Body of pancreas (tissue), 4 donors: ENCODE measurements around the gene KIAA1549. TPM values are rescaled to one million over a fixed set of nuclear protein-coding genes. Genes with fewer than 3 reads are reported as not detected.
"Not testable (repeated sequence)": the region's sequence is repeated elsewhere in the genome, so short reads cannot be mapped to it uniquely, and the experiment has no call there.

Source experiments
- ATAC-seq: fragments of 150-250 bp; one replicate; pipeline ENCODE4 v1.9.1; 2016
- DNase-seq, 4 donors: peaks; one replicate each; pipeline ENCODE4 v3.0.0-alpha.2; 2019
- H3K27ac ChIP-seq, 4 donors: fragments of 200-600 bp; sonication (generic); 1 replicate in 3 of 4; 2 replicates in 1 of 4; pipeline versions ENCODE4 v1.5.1 to v1.6.1; 2016 to 2019; ENCODE audit warnings: mild to moderate bottlenecking in 1 of 4, mixed read lengths in 1 of 4, moderate library complexity in 1 of 4
- H3K27me3 ChIP-seq, 2 donors: fragments of 200-600 bp; sonication (generic); one replicate each; pipeline ENCODE4 v1.6.0; 2016; ENCODE audit warnings: mild to moderate bottlenecking in 1 of 2
- H3K36me3 ChIP-seq, 2 donors: fragments of 200-600 bp; sonication (generic); replicated peaks in 1 of 2; 2 replicates each; pipeline ENCODE4 v1.5.1; 2016; ENCODE audit warnings: low read depth in 2 of 2; ENCODE audit not compliant: insufficient read depth in 1 of 2
- H3K4me1 ChIP-seq: fragments of 200-600 bp; sonication (generic); one replicate; pipeline ENCODE4 v1.6.0; 2016
- H3K4me3 ChIP-seq, 2 donors: fragments of 200-600 bp; sonication (generic); 1 replicate in 1 of 2; 2 replicates in 1 of 2; pipeline ENCODE4 v1.5.1; 2016 to 2019
- H3K9me3 ChIP-seq, 3 donors: fragments of 200-600 bp; sonication (generic); 1 replicate in 2 of 3; 2 replicates in 1 of 3; pipeline ENCODE4 v1.5.1; 2016
- CTCF ChIP-seq, 7 experiments: fragments of 450-650 bp in 4 of 7; fragments of 200-600 bp in 3 of 7; sonication (generic) in 3 of 7; IDR thresholded peaks; one replicate each; pipeline ENCODE4 v1.5.1; 2016 to 2019; ENCODE audit warnings: antibody characterized with exemption in 7 of 7
- POLR2A ChIP-seq, 3 donors: fragments of 450-650 bp; IDR thresholded peaks; one replicate each; pipeline ENCODE4 v1.6.1; 2016; ENCODE audit warnings: antibody characterized with exemption in 3 of 3, mild to moderate bottlenecking in 2 of 3
- WGBS, 2 donors: methylation state at CpG; one replicate each; pipeline ENCODE4 v1.1.5; 2017; 5-methylcytosine and 5-hydroxymethylcytosine counted together
- intact Hi-C: fragments of 100-400 bp; cut with DNase I; formaldehyde crosslinking; loops from one replicate; pipeline ENCODE4 v1.15.1; 2023
- total RNA-seq, 2 donors: library from RNA; depleted of rRNA; stranded (reverse); fragments of >200 nt; gene quantifications; one replicate each; pipeline ENCODE4 v1.1.0, GENCODE V29; 2016

Gene KIAA1549
- total RNA-seq, 2 donors from 2014 or later: 5.3 to 6.0 TPM

GRCh38 chr7:138941545-138941944 lies 39.6 kb downstream of the KIAA1549 start:
- no peak for ATAC-seq

GRCh38 chr7:138940602-138941001 lies 40.6 kb downstream of the KIAA1549 start:
- H3K4me1 ChIP-seq, H3K9me3 ChIP-seq, intact Hi-C loops, DNase-seq, H3K27me3 ChIP-seq, ATAC-seq, H3K36me3 ChIP-seq, H3K4me3 ChIP-seq, H3K27ac ChIP-seq: not testable (repeated sequence)
- 95 to 96% methylated on average over 1 of the region's 1 CpG for WGBS, 2 donors

More at GRCh38 chr7:138941545-138941944, 39.6 kb downstream of the KIAA1549 start:
- TF ChIP-seq CTCF (IDR thresholded peaks at IDR 0.05): no peak
- TF ChIP-seq POLR2A (IDR thresholded peaks at IDR 0.05): no peak
- no peak for DNase-seq
- no peaks in the 10 kb centered on the region for H3K4me1 ChIP-seq
- WGBS, 2 donors: 53 to 62% methylated on average over 4 of the region's 4 CpGs
- no peak overlapping the region for H3K27ac ChIP-seq
- intact Hi-C loops: no loop called here
- H3K9me3 ChIP-seq: no peaks in the 10 kb centered on the region
- H3K36me3 ChIP-seq: no peaks in the 10 kb centered on the region
- H3K4me3 ChIP-seq: no peak overlapping the region
- no peaks in the 10 kb centered on the region for H3K27me3 ChIP-seq

- Histone ChIP-seq H3K36me3 (no peaks in the 10 kb centered on the region), H3K9me3 (no peaks in the 10 kb centered on the region), H3K27me3 (no peaks in the 10 kb centered on the region), H3K27ac (no peak overlapping the region), H3K4me1 (peaks cover 12% of the 10 kb centered on the region), H3K4me3 (no peak overlapping the region)
- intact Hi-C loops: no loop called here
- no peak for ATAC-seq
- 85 to 87% methylated on average over 7 of the region's 7 CpGs for WGBS, 2 donors
- no peak for DNase-seq
- TF ChIP-seq POLR2A (IDR thresholded peaks at IDR 0.05) (no peak), CTCF (IDR thresholded peaks at IDR 0.05) (no peak)
Observed at GRCh38 chr7:138937484-138937883, 43.7 kb downstream of the KIAA1549 start.

- intact Hi-C loops: no loop called here
- no peaks in the 10 kb centered on the region for H3K9me3 ChIP-seq
- 38 to 49% methylated on average over 6 of the region's 6 CpGs for WGBS, 2 donors
- peaks cover 12% of the 10 kb centered on the region for H3K4me1 ChIP-seq
- TF ChIP-seq CTCF (IDR thresholded peaks at IDR 0.05): no peak
- no peak for TF ChIP-seq POLR2A (IDR thresholded peaks at IDR 0.05)
- H3K27ac ChIP-seq: no peak overlapping the region
- H3K4me3 ChIP-seq: no peak overlapping the region
- no peaks in the 10 kb centered on the region for H3K36me3 ChIP-seq
- ATAC-seq (peak; percentile 68), DNase-seq (peak in 3 of 4 donors; percentile 24 to 35 (median 27))
- no peaks in the 10 kb centered on the region for H3K27me3 ChIP-seq
Observed at GRCh38 chr7:138935465-138936011, 45.7 kb downstream of the KIAA1549 start.

GRCh38 chr7:138934861-138935260 lies 46.3 kb downstream of the KIAA1549 start:
- ATAC-seq: no peak
- H3K27ac ChIP-seq: no peak overlapping the region
- TF ChIP-seq POLR2A (IDR thresholded peaks at IDR 0.05) (no peak), CTCF (IDR thresholded peaks at IDR 0.05) (no peak)
- no peak overlapping the region for H3K4me3 ChIP-seq
- DNase-seq: no peak
- no peaks in the 10 kb centered on the region for H3K9me3 ChIP-seq
- intact Hi-C loops: no loop called here
- peaks cover 12% of the 10 kb centered on the region for H3K4me1 ChIP-seq
- 60 to 68% methylated on average over 3 of the region's 3 CpGs for WGBS, 2 donors
- H3K36me3 ChIP-seq: no peaks in the 10 kb centered on the region
- no peaks in the 10 kb centered on the region for H3K27me3 ChIP-seq
